Measurements from ENCODE around the gene SEMA3F. TPM values are rescaled to one million over a fixed set of nuclear protein-coding genes. Genes with fewer than 3 reads are reported as not detected.

The SEMA3F gene
- total and polyA plus RNA-seq, 2 experiments from 2014 or later: 2.3 to 67.6 TPM

- H2AFZ ChIP-seq: no peak overlapping the region
- Mint-ChIP-seq H3K27ac (no peak overlapping the region), H3K36me3 (ENCODE audit: low read depth) (peaks cover 6% of the 10 kb centered on the region), H3K4me3 (no peak overlapping the region), H3K4me1 (peaks cover 13% of the 10 kb centered on the region; the same call in 2 of the 3 replicates), H3K27me3 (ENCODE audit: insufficient read depth, low read depth, poor library complexity) (peaks cover 3% of the 10 kb centered on the region), H3K9me3 (no peaks in the 10 kb centered on the region; the same call in 2 of the 3 replicates)
- TF ChIP-seq CTCF (conservative IDR thresholded peaks at IDR 0.05; ENCODE audit: low read depth in 2 of 2) (peak; percentile 40 to 57), ETS1 (IDR thresholded peaks at IDR 0.05) (no peak)
- no peaks in the 10 kb centered on the region; the same call in 1 of the 2 replicates for H3K4me1 ChIP-seq (ENCODE audit: insufficient read depth)
- peak; percentile 65 for DNase-seq (ENCODE audit: low spot score)
- H3K27me3 ChIP-seq (ENCODE audit: insufficient read depth): no peaks in the 10 kb centered on the region
- no peak overlapping the region for H3K4me3 ChIP-seq
- ATAC-seq: peak; percentile 83
- H4K20me1 ChIP-seq (replicated peaks; ENCODE audit: insufficient read depth): peaks cover 11% of the 10 kb centered on the region; the same call in 1 of the 2 replicates
- no peak overlapping the region for H3K4me2 ChIP-seq
- 0 out of 2 replicates have a peak, but pooled peaks cover 4% of the 10 kb centered on the region for H3K79me2 ChIP-seq (replicated peaks; ENCODE audit: insufficient read depth)
- no peaks in the 10 kb centered on the region for H3K9me2 ChIP-seq (ENCODE audit: insufficient read depth)
- no peaks in the 10 kb centered on the region for H3F3A ChIP-seq (replicated peaks; ENCODE audit: low read depth)
- no peaks in the 10 kb centered on the region; the same call in 1 of the 2 replicates for H3K36me3 ChIP-seq (ENCODE audit: insufficient read depth)
- H3K27ac ChIP-seq (ENCODE audit: low read depth): no peak overlapping the region
Measured at GRCh38 chr3:50173685-50174516, 18.8 kb downstream of the SEMA3F start.

- H4K20me1 ChIP-seq (replicated peaks; ENCODE audit: insufficient read depth): peaks cover 11% of the 10 kb centered on the region; the same call in 1 of the 2 replicates
- 0 out of 2 replicates have a peak, but pooled peaks cover 4% of the 10 kb centered on the region for H3K79me2 ChIP-seq (replicated peaks; ENCODE audit: insufficient read depth)
- H3K9me2 ChIP-seq (ENCODE audit: insufficient read depth): no peaks in the 10 kb centered on the region
- Mint-ChIP-seq H3K9me3 (no peaks in the 10 kb centered on the region; the same call in 2 of the 3 replicates), H3K4me3 (no peak overlapping the region), H3K4me1 (peaks cover 13% of the 10 kb centered on the region; the same call in 2 of the 3 replicates), H3K27ac (no peak overlapping the region), H3K27me3 (ENCODE audit: insufficient read depth, low read depth, poor library complexity) (peaks cover 3% of the 10 kb centered on the region), H3K36me3 (ENCODE audit: low read depth) (peaks cover 7% of the 10 kb centered on the region)
- no peak overlapping the region for H3K4me2 ChIP-seq
- H3F3A ChIP-seq (replicated peaks; ENCODE audit: low read depth): peaks cover 2% of the 10 kb centered on the region; the same call in 1 of the 2 replicates
- DNase-seq (ENCODE audit: low spot score) (no peak), ATAC-seq (no peak)
- no peak overlapping the region for H3K27ac ChIP-seq (ENCODE audit: low read depth)
- no peaks in the 10 kb centered on the region for H3K27me3 ChIP-seq (ENCODE audit: insufficient read depth)
- no peaks in the 10 kb centered on the region; the same call in 1 of the 2 replicates for H3K4me1 ChIP-seq (ENCODE audit: insufficient read depth)
- no peak overlapping the region for H2AFZ ChIP-seq
- H3K36me3 ChIP-seq (ENCODE audit: insufficient read depth): no peaks in the 10 kb centered on the region; the same call in 1 of the 2 replicates
- H3K4me3 ChIP-seq: no peak overlapping the region
- TF ChIP-seq ZNF462 (CRISPR knock-in tag; IDR thresholded peaks at IDR 0.05): no peak
- TF ChIP-seq NANOG (IDR thresholded peaks at IDR 0.05; ENCODE audit: borderline replicate concordance): no peak
- no peak for TF ChIP-seq CREB1 (CRISPR knock-in tag; IDR thresholded peaks at IDR 0.05; ENCODE audit: low read depth)
- no peak for TF ChIP-seq STAT1 (IDR thresholded peaks at IDR 0.05; ENCODE audit: unreplicated experiment)
- TF ChIP-seq REST (IDR thresholded peaks at IDR 0.05; ENCODE audit: unreplicated experiment): no peak
Measured at GRCh38 chr3:50174517-50174895, 19.4 kb downstream of the SEMA3F start.

Data from GM23338 (cell line).